Stimulated activated CD4-positive, alpha-beta T cell treated with anti-CD3 and anti-CD28 coated beads, TNF-alpha, amount 100 ng/mL, for 1 hour (primary cell): ENCODE measurements around the gene MTMR2.
A peak's percentile ranks its signal among the peaks of the same experiment; 100 is the strongest.
"Not testable (repeated sequence)": the region's sequence is repeated elsewhere in the genome, so short reads cannot be mapped to it uniquely, and the experiment has no call there.

Experiments
- DNase-seq, 3 donors: peaks; one replicate each; pipeline ENCODE4 v3.0.0-alpha.2; 2020; ENCODE audit warnings: low read depth in 3 of 3, low spot score in 1 of 3

MTMR2 gene

GRCh38 chr11:95884802-95885201, 39.1 kb downstream of the MTMR2 start:
- no peak for DNase-seq

- no peak for DNase-seq
Measured at GRCh38 chr11:95884376-95884775, 39.5 kb downstream of the MTMR2 start.

GRCh38 chr11:95883381-95883780, 40.5 kb downstream of the MTMR2 start:
- no peak for DNase-seq

GRCh38 chr11:95877291-95877690, 46.6 kb downstream of the MTMR2 start:
- DNase-seq = no peak

GRCh38 chr11:95870877-95871276, 53.0 kb downstream of the MTMR2 start:
- DNase-seq = not testable (repeated sequence)

- DNase-seq = no peak
Measured at GRCh38 chr11:95867105-95867504, 56.8 kb downstream of the MTMR2 start.

GRCh38 chr11:95863486-95864140, 60.3 kb downstream of the MTMR2 start:
- no peak for DNase-seq

- DNase-seq = not testable (repeated sequence)
Measured at GRCh38 chr11:95860024-95860423, 63.9 kb downstream of the MTMR2 start.

- not testable (repeated sequence) for DNase-seq
Measured at GRCh38 chr11:95854362-95854761, 69.5 kb downstream of the MTMR2 start.

- no peak for DNase-seq
Measured at GRCh38 chr11:95853862-95854261, 70.0 kb downstream of the MTMR2 start.

GRCh38 chr11:95853138-95853537, 70.8 kb downstream of the MTMR2 start:
- no peak for DNase-seq

- no peak for DNase-seq
Measured at GRCh38 chr11:95850137-95850536, 73.8 kb downstream of the MTMR2 start.

- no peak for DNase-seq
Measured at GRCh38 chr11:95849087-95849825, 74.7 kb downstream of the MTMR2 start.

- DNase-seq = no peak
Measured at GRCh38 chr11:95845167-95845566, 78.7 kb downstream of the MTMR2 start.

GRCh38 chr11:95835768-95836488, 88.0 kb downstream of the MTMR2 start:
- peak; percentile 5 to 23 (median 10) for DNase-seq

- DNase-seq = no peak
Measured at GRCh38 chr11:95835351-95835750, 88.6 kb downstream of the MTMR2 start.

GRCh38 chr11:95833378-95833777, 90.5 kb downstream of the MTMR2 start:
- DNase-seq = no peak

- no peak for DNase-seq
Measured at GRCh38 chr11:95832763-95833162, 91.1 kb downstream of the MTMR2 start.

GRCh38 chr11:95831198-95831883, 92.6 kb downstream of the MTMR2 start:
- DNase-seq = no peak

GRCh38 chr11:95829580-95830259, 94.2 kb downstream of the MTMR2 start:
- DNase-seq = no peak

- DNase-seq = no peak
Measured at GRCh38 chr11:95827696-95828095, 96.2 kb downstream of the MTMR2 start.
